ENCODE data around the gene NUMA1. TPM values are rescaled to one million over a fixed set of nuclear protein-coding genes. Genes with fewer than 3 reads are reported as not detected.

Gene NUMA1
- polyA plus RNA-seq, 1 donor from 2014 or later: 116 TPM

GRCh38 chr11:72102946-72103753, 22.8 kb upstream of the NUMA1 start, which contains the start of gene LAMTOR1:
Gene LAMTOR1, minus strand, starts transcription at chr11:72103297. Its CDS starts 73 bp downstream, at chr11:72103224.
- H3K4me3 ChIP-seq (ENCODE audit: low read length): peak within 1 kb of the TSS; percentile 73
- no peaks in the 10 kb centered on the region for H3K36me3 ChIP-seq (ENCODE audit: insufficient read depth, low read length)
- H4K20me1 ChIP-seq (ENCODE audit: insufficient read depth): no peaks in the 10 kb centered on the region
- H3K9me3 ChIP-seq (ENCODE audit: low read length): no peaks in the 10 kb centered on the region
- H3F3A ChIP-seq (ENCODE audit: insufficient read depth, low read length, poor library complexity, severe bottlenecking): no peaks in the 10 kb centered on the region
- H3K79me2 ChIP-seq (replicated peaks; ENCODE audit: insufficient read depth, low read length): peaks cover 20% of the 10 kb centered on the region
- TF ChIP-seq TAF1 (IDR thresholded peaks at IDR 0.05; ENCODE audit: low read depth) (no peak), RAD21 (conservative IDR thresholded peaks at IDR 0.05) (no peak), POLR2AphosphoS5 (IDR thresholded peaks at IDR 0.05) (peak; percentile 85), EP300 (conservative IDR thresholded peaks at IDR 0.05; ENCODE audit: poor library complexity, severe bottlenecking) (no peak), CTCF (IDR thresholded peaks at IDR 0.05; ENCODE audit: poor library complexity, severe bottlenecking) (peak; percentile 66), EZH2 (IDR thresholded peaks at IDR 0.05; ENCODE audit: borderline replicate concordance, insufficient read depth, low read length, poor library complexity, severe bottlenecking) (no peak), MXI1 (conservative IDR thresholded peaks at IDR 0.05; ENCODE audit: poor library complexity, severe bottlenecking) (peak; percentile 69), REST (IDR thresholded peaks at IDR 0.05; ENCODE audit: borderline replicate concordance) (peak; percentile 49)
- no peaks in the 10 kb centered on the region for H3K9me2 ChIP-seq (ENCODE audit: insufficient read depth, low read length)
- H3K27ac ChIP-seq (ENCODE audit: low read length): peak within 1 kb of the TSS; percentile 90
- H3K9ac ChIP-seq (ENCODE audit: low read length): peak within 1 kb of the TSS; percentile 90
- H2AFZ ChIP-seq (ENCODE audit: low read depth, low read length): peak within 1 kb of the TSS; percentile 95
- peak within 1 kb of the TSS; percentile 71 for H3K4me2 ChIP-seq (ENCODE audit: low read length)
- H3K27me3 ChIP-seq (ENCODE audit: insufficient read depth, low read depth, low read length): no peaks in the 10 kb centered on the region

GRCh38 chr11:72102631-72102945, 22.2 kb upstream of the NUMA1 start:
- Histone ChIP-seq H3K4me3 (ENCODE audit: low read length) (peak overlapping the region; percentile 73), H3F3A (ENCODE audit: insufficient read depth, low read length, poor library complexity, severe bottlenecking) (no peaks in the 10 kb centered on the region), H3K9me2 (ENCODE audit: insufficient read depth, low read length) (no peaks in the 10 kb centered on the region), H3K27me3 (ENCODE audit: insufficient read depth, low read depth, low read length) (no peaks in the 10 kb centered on the region), H3K9me3 (ENCODE audit: low read length) (no peaks in the 10 kb centered on the region), H3K4me2 (ENCODE audit: low read length) (peak overlapping the region; percentile 71), H3K27ac (ENCODE audit: low read length) (peak overlapping the region; percentile 84), H4K20me1 (ENCODE audit: insufficient read depth) (no peaks in the 10 kb centered on the region), H2AFZ (ENCODE audit: low read depth, low read length) (peak overlapping the region; percentile 53), H3K36me3 (ENCODE audit: insufficient read depth, low read length) (no peaks in the 10 kb centered on the region), H3K9ac (ENCODE audit: low read length) (peak overlapping the region; percentile 90), H3K79me2 (replicated peaks; ENCODE audit: insufficient read depth, low read length) (peaks cover 20% of the 10 kb centered on the region)
- TF ChIP-seq MXI1 (conservative IDR thresholded peaks at IDR 0.05; ENCODE audit: poor library complexity, severe bottlenecking) (no peak), REST (IDR thresholded peaks at IDR 0.05; ENCODE audit: borderline replicate concordance) (no peak), RAD21 (conservative IDR thresholded peaks at IDR 0.05) (no peak), EP300 (conservative IDR thresholded peaks at IDR 0.05; ENCODE audit: poor library complexity, severe bottlenecking) (no peak), POLR2AphosphoS5 (IDR thresholded peaks at IDR 0.05) (no peak), TAF1 (IDR thresholded peaks at IDR 0.05; ENCODE audit: low read depth) (no peak), SMC3 (conservative IDR thresholded peaks at IDR 0.05; ENCODE audit: poor library complexity) (no peak), EZH2 (IDR thresholded peaks at IDR 0.05; ENCODE audit: borderline replicate concordance, insufficient read depth, low read length, poor library complexity, severe bottlenecking) (no peak), CTCF (IDR thresholded peaks at IDR 0.05; ENCODE audit: poor library complexity, severe bottlenecking) (no peak)
